HG03066 (cell line): ENCODE data around the gene ST13.
"Not testable (repeated sequence)": the region's sequence is repeated elsewhere in the genome, so short reads cannot be mapped to it uniquely, and the experiment has no call there.

ENCODE experiments used
- ATAC-seq: cut with Tn5 transposase; IDR thresholded peaks from one replicate; pipeline ENCODE4 v1.9.1; 2021; ENCODE audit warnings: low read depth; ENCODE audit not compliant: unreplicated experiment

ST13 gene

GRCh38 chr22:40844951-40845350, 11.5 kb downstream of the ST13 start:
- ATAC-seq, result no peak

GRCh38 chr22:40838486-40838885, 18.0 kb downstream of the ST13 start:
- ATAC-seq, result no peak

GRCh38 chr22:40834619-40835018, 21.8 kb downstream of the ST13 start:
- no peak for ATAC-seq

- no peak for ATAC-seq
Observed at GRCh38 chr22:40829131-40829530, 27.3 kb downstream of the ST13 start.

- no peak for ATAC-seq
Observed at GRCh38 chr22:40826984-40827741, 29.3 kb downstream of the ST13 start.

GRCh38 chr22:40826292-40826691, 30.1 kb downstream of the ST13 start:
- ATAC-seq, result not testable (repeated sequence)

- no peak for ATAC-seq
Observed at GRCh38 chr22:40823426-40823825, 33.0 kb downstream of the ST13 start.

- no peak for ATAC-seq
Observed at GRCh38 chr22:40819599-40820140, 36.8 kb downstream of the ST13 start.

GRCh38 chr22:40818747-40819598, 37.5 kb downstream of the ST13 start, which contains the start of gene SLC25A17:
SLC25A17 (minus strand) TSS chr22:40819346; CDS start chr22:40819248, 98 bp downstream.
- peak; percentile 68 for ATAC-seq

- ATAC-seq, result peak; percentile 9
Observed at GRCh38 chr22:40818192-40818746, 38.2 kb downstream of the ST13 start.

GRCh38 chr22:40817737-40818136, 38.7 kb downstream of the ST13 start:
- ATAC-seq, result no peak

- ATAC-seq, result no peak
Observed at GRCh38 chr22:40813912-40814315, 42.5 kb downstream of the ST13 start.

GRCh38 chr22:40808018-40808841, 48.2 kb downstream of the ST13 start:
- no peak for ATAC-seq

- ATAC-seq, result no peak
Observed at GRCh38 chr22:40806711-40807110, 49.7 kb downstream of the ST13 start.

GRCh38 chr22:40805699-40806203, 50.7 kb downstream of the ST13 start:
- ATAC-seq, result no peak

GRCh38 chr22:40805239-40805638, 51.2 kb downstream of the ST13 start:
- no peak for ATAC-seq

- ATAC-seq, result no peak
Observed at GRCh38 chr22:40803321-40803720, 53.1 kb downstream of the ST13 start.

GRCh38 chr22:40799008-40799407, 57.4 kb downstream of the ST13 start:
- ATAC-seq, result no peak

GRCh38 chr22:40797427-40797826, 59.0 kb downstream of the ST13 start:
- ATAC-seq, result no peak

GRCh38 chr22:40792451-40792850, 64.0 kb downstream of the ST13 start:
- no peak for ATAC-seq
